Vagina (tissue), 2 donors: ENCODE results near the gene MARK1. TPM values are rescaled to one million over a fixed set of nuclear protein-coding genes. Genes with fewer than 3 reads are reported as not detected.
A peak's percentile ranks its signal among the peaks of the same experiment; 100 is the strongest.

Source experiments
- DNase-seq, 2 donors: peaks; one replicate each; pipeline ENCODE4 v3.0.0-alpha.2; 2017; ENCODE audit errors: extremely low spot score in 2 of 2
- H3K27ac ChIP-seq: fragments of 200-600 bp; sonication (generic); one replicate; pipeline ENCODE4 v1.5.1; 2019
- H3K27me3 ChIP-seq: fragments of 200-600 bp; sonication (generic); one replicate; pipeline ENCODE4 v1.5.1; 2019
- H3K36me3 ChIP-seq, 2 donors: fragments of 200-600 bp; sonication (generic); one replicate each; pipeline ENCODE4 v1.5.1; 2017 to 2019
- H3K4me1 ChIP-seq: fragments of 200-600 bp; sonication (generic); one replicate; pipeline ENCODE4 v1.5.1; 2019
- H3K4me3 ChIP-seq, 2 donors: fragments of 200-600 bp; sonication (generic); 1 replicate in 1 of 2; 2 replicates in 1 of 2; pipeline ENCODE4 v1.5.1; 2016 to 2019
- H3K9me3 ChIP-seq: fragments of 200-600 bp; sonication (generic); one replicate; pipeline ENCODE4 v1.5.1; 2019
- CTCF ChIP-seq, 3 experiments: fragments of 450-650 bp in 2 of 3; fragments of 200-600 bp in 1 of 3; sonication (generic) in 1 of 3; IDR thresholded peaks; one replicate each; pipeline ENCODE4 v1.5.1; 2017 to 2019; ENCODE audit warnings: antibody characterized with exemption in 3 of 3, mild to moderate bottlenecking in 2 of 3, moderate library complexity in 2 of 3
- POLR2A ChIP-seq, 2 donors: fragments of 450-650 bp; IDR thresholded peaks; one replicate each; pipeline ENCODE4 v1.6.1; 2017; ENCODE audit warnings: antibody characterized with exemption in 2 of 2, mild to moderate bottlenecking in 2 of 2, moderate library complexity in 2 of 2
- POLR2AphosphoS5 ChIP-seq, 2 donors: sonication (generic); formaldehyde crosslinking; IDR thresholded peaks; one replicate each; pipeline ENCODE4 v1.9.0; 2017; ENCODE audit warnings: antibody characterized with exemption in 2 of 2, mild to moderate bottlenecking in 2 of 2, low read depth in 1 of 2; ENCODE audit not compliant: insufficient read depth in 1 of 2
- intact Hi-C: fragments of 100-400 bp; cut with DNase I; formaldehyde crosslinking; loops from one replicate; pipeline ENCODE4 v1.15.1; 2023
- total RNA-seq: library from RNA; depleted of rRNA; stranded (reverse); fragments of >200 nt; gene quantifications from one replicate; pipeline ENCODE4 v1.2.3, GENCODE V29; 2016

MARK1 gene
- total RNA-seq, 1 donor from 2014 or later = 13.0 TPM

DNA sequence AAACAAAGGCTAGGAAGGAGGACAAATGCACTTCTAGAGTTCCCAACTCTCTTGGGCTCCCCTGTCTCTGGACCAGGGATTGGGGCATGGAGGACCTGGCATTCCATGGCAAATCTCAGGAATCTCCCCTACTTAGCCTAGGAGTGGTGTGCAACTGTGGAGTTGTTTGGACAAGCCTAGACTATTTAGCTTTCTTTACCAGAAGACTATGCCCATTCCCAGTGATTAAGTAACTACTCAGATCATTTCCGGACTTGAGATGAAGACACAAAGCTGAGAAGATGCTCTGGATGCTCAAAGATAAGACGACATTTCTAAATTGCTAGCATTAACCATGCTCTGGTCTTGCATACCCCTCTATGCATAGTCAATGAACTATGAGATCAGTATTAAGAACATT, 13.7 kb upstream of the MARK1 start:
- Histone ChIP-seq H3K27me3 (no peaks in the 10 kb centered on the region), H3K9me3 (no peaks in the 10 kb centered on the region), H3K4me3 (no peak overlapping the region), H3K36me3 (no peaks in the 10 kb centered on the region), H3K27ac (no peak overlapping the region), H3K4me1 (peaks cover 4% of the 10 kb centered on the region)
- DNase-seq = no peak
- TF ChIP-seq POLR2A (IDR thresholded peaks at IDR 0.05) (no peak), POLR2AphosphoS5 (IDR thresholded peaks at IDR 0.05; ENCODE audit: insufficient read depth in 1 of 2, low read depth in 1 of 2) (no peak), CTCF (IDR thresholded peaks at IDR 0.05) (no peak)
- intact Hi-C loops = no loop called here

DNA sequence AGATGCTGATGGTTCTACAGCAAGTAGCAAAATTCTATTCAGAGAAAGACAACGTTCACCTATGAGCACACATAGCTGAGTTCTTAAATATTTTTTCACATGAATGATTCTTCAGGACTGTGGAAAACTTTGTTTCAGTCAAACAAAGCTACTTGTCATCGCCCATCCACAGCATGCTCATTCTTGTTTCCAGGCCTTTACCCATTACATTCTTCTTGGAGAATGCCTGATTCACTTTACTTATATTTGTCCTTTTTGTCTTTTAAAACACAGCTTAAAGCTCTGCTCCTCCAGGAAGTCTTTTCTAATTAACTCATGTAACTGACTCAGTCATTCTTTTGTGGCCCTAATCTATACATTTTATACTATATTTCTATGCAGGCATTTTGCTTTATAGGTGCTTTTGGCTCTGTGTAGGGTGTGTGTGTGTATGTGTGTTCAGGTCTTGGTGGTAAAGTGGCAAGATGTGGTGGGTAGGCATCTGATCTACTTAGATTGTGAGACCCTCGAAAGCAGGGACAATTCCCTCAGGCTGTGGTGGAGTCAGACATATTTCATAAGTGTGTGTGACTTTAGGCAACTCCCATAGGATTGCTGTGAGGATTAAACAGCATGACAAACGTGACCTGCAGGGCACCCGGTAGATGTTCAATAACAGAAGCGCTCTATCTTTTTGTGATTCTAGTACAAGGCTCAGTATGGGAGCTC, 11.8 kb upstream of the MARK1 start:
- H3K27ac ChIP-seq = no peak overlapping the region
- intact Hi-C loops = no loop called here

DNA sequence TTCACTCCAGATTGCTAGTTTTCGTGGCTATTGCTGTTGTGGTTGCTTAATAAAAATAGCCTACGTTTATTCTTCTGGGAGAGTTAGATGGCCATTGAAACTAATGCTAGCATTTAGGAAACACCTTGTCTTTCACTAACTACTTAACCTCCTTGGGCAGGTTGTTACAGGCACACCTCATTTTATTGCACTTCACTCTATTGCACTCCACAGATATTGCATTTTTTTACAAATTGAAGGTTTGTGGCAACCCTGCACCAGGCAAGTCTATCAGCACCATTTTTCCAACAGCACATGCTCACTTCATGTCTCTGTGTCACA, 11.3 kb upstream of the MARK1 start:
- DNase-seq = no peak
- TF ChIP-seq POLR2AphosphoS5 (IDR thresholded peaks at IDR 0.05; ENCODE audit: insufficient read depth in 1 of 2, low read depth in 1 of 2) (no peak), CTCF (IDR thresholded peaks at IDR 0.05) (no peak), POLR2A (IDR thresholded peaks at IDR 0.05) (no peak)
- Histone ChIP-seq H3K27ac (no peak overlapping the region), H3K9me3 (no peaks in the 10 kb centered on the region), H3K4me1 (peaks cover 4% of the 10 kb centered on the region), H3K4me3 (no peak overlapping the region), H3K27me3 (no peaks in the 10 kb centered on the region), H3K36me3 (no peaks in the 10 kb centered on the region)
- intact Hi-C loops = no loop called here

More for the DNA sequence above, 11.8 kb upstream of the MARK1 start:
- Histone ChIP-seq H3K4me1 (peaks cover 4% of the 10 kb centered on the region), H3K36me3 (no peaks in the 10 kb centered on the region), H3K4me3 (no peak overlapping the region), H3K9me3 (no peaks in the 10 kb centered on the region), H3K27me3 (no peaks in the 10 kb centered on the region)
- no peak for DNase-seq
- TF ChIP-seq POLR2A (IDR thresholded peaks at IDR 0.05) (no peak), POLR2AphosphoS5 (IDR thresholded peaks at IDR 0.05; ENCODE audit: insufficient read depth in 1 of 2, low read depth in 1 of 2) (no peak), CTCF (IDR thresholded peaks at IDR 0.05) (no peak)

GRCh38 chr1:220521778-220522177, 6.2 kb upstream of the MARK1 start:
- no peaks in the 10 kb centered on the region for H3K27me3 ChIP-seq
- no peaks in the 10 kb centered on the region for H3K36me3 ChIP-seq
- peaks cover 9% of the 10 kb centered on the region for H3K4me1 ChIP-seq
- peak in 1 of 2 donors; percentile 64 for TF ChIP-seq POLR2AphosphoS5 (IDR thresholded peaks at IDR 0.05; ENCODE audit: insufficient read depth in 1 of 2, low read depth in 1 of 2)
- no peak for TF ChIP-seq POLR2A (IDR thresholded peaks at IDR 0.05)
- H3K4me3 ChIP-seq = no peak overlapping the region
- H3K9me3 ChIP-seq = no peaks in the 10 kb centered on the region
- H3K27ac ChIP-seq = no peak overlapping the region
- intact Hi-C loops = no loop called here
- no peak for DNase-seq

- Histone ChIP-seq H3K9me3 (no peaks in the 10 kb centered on the region), H3K27ac (no peak overlapping the region), H3K4me3 (no peak overlapping the region), H3K4me1 (peaks cover 28% of the 10 kb centered on the region), H3K27me3 (no peaks in the 10 kb centered on the region), H3K36me3 (no peaks in the 10 kb centered on the region)
- DNase-seq = no peak
- intact Hi-C loops = no loop called here
- no peak for TF ChIP-seq CTCF (IDR thresholded peaks at IDR 0.05)
- no peak for TF ChIP-seq POLR2A (IDR thresholded peaks at IDR 0.05)
- no peak for TF ChIP-seq POLR2AphosphoS5 (IDR thresholded peaks at IDR 0.05; ENCODE audit: insufficient read depth in 1 of 2, low read depth in 1 of 2)
Observed at GRCh38 chr1:220526294-220526693, 1.6 kb upstream of the MARK1 start.
